T-helper 1 cell treated with Interleukin-12 subunit alpha and Interleukin-12 subunit beta and Interleukin-4 antibody, amounts not matched to agents 30 μg/mL and 1 μg/mL, for 36 hours (primary cell): Measurements from ENCODE around the gene OR8U1.
"Not testable (repeated sequence)": the region's sequence is repeated elsewhere in the genome, so short reads cannot be mapped to it uniquely, and the experiment has no call there.

Experiments used
- H3K27ac Mint-ChIP-seq: one replicate; pipeline ENCODE4 v1.8.0; 2021; ENCODE audit warnings: mild to moderate bottlenecking, mixed read lengths
- H3K27me3 Mint-ChIP-seq: one replicate; pipeline ENCODE4 v1.8.0; 2021; ENCODE audit warnings: low read depth, mixed read lengths
- H3K36me3 Mint-ChIP-seq: one replicate; pipeline ENCODE4 v1.8.0; 2021; ENCODE audit warnings: low read depth, mixed read lengths
- H3K4me1 Mint-ChIP-seq: one replicate; pipeline ENCODE4 v1.8.0; 2021; ENCODE audit warnings: low read depth, mixed read lengths
- H3K4me3 Mint-ChIP-seq: one replicate; pipeline ENCODE4 v1.8.0; 2021; ENCODE audit warnings: mild to moderate bottlenecking, moderate library complexity, mixed read lengths
- H3K9me3 Mint-ChIP-seq: one replicate; pipeline ENCODE4 v1.8.0; 2021; ENCODE audit warnings: mixed read lengths

Gene OR8U1

DNA sequence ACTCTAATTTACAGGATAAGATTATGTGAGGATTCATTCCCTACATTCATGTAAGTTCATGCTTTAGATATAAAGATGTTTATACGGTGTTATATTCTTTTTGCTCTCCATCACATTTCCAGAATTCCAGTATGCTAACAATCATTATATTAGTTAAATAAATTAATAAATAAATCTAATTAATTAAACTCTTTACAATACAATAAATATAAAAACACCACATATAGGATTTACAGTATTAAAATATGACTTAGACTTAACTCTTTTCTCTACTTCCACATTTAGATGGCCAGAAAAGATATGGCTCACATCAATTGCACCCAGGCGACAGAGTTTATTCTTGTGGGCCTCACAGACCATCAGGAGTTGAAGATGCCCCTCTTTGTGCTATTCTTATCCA is at the start of gene OR8U1:
Gene OR8U1, plus strand, starts transcription at position 301 of the 400 bp plus-strand sequence. Its CDS starts 0 bp downstream, at position 301.
- no peaks in the 10 kb centered on the region for H3K27me3 Mint-ChIP-seq
- no peak within 1 kb of the TSS for H3K4me3 Mint-ChIP-seq
- no peak within 1 kb of the TSS for H3K27ac Mint-ChIP-seq
- no peaks in the 10 kb centered on the region for H3K36me3 Mint-ChIP-seq
- no peaks in the 10 kb centered on the region for H3K4me1 Mint-ChIP-seq
- peaks cover 19% of the 10 kb centered on the region for H3K9me3 Mint-ChIP-seq

DNA sequence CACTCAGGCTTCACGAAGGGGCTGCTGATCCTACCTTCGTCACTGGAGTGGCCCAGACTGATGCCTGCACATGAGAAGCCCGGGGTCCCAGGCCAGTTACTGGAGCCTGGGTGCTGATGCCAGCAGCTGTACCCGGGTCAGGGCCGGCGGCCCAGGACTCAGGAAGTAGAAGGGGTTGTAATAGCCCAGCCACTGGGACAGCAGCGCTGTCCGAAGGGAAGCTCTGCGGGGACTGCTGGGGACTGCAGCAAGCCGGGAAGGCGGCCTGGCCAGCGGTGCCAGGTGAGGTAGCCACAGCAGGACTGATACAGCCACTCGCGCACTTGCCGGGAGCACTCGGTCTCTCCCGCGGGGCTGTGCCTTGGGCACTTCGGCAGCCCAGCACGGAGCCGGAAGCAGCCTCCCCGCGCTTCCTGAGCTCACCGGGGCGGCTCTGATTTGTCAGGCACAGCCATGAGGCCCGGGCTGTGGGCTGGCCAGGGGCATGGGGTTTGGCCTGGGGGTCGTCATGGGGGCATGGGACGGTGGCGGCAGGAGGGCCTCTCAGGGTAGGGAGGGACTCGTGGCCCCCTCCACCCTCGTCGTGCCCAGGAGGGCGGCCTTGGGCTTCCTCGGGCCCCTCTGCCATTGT is 43.4 kb upstream of the OR8U1 start:
- no peak overlapping the region for H3K27ac Mint-ChIP-seq
- H3K9me3 Mint-ChIP-seq, result peaks cover 7% of the 10 kb centered on the region
- no peaks in the 10 kb centered on the region for H3K4me1 Mint-ChIP-seq
- no peaks in the 10 kb centered on the region for H3K36me3 Mint-ChIP-seq
- H3K4me3 Mint-ChIP-seq, result no peak overlapping the region
- H3K27me3 Mint-ChIP-seq, result no peaks in the 10 kb centered on the region

DNA sequence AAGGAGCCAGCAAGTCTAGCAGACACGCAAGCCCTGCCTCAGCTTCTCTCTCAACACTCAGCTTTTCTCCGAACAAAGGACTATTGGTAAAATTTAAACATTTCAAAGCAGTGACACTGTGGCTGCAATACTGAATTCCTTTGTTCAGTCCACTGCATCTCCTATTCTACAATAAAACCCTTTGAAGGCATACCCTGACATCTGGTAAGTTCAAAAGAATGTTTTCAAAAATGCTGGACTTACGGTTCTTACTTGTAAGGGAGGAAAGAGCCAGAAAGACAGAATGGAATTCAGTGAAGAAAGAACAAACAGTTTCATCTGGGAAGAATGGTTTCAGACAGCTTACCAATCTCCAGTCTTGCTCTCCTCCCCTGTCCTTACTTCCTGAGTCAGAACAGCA is 42.3 kb upstream of the OR8U1 start:
- no peaks in the 10 kb centered on the region for H3K4me1 Mint-ChIP-seq

DNA sequence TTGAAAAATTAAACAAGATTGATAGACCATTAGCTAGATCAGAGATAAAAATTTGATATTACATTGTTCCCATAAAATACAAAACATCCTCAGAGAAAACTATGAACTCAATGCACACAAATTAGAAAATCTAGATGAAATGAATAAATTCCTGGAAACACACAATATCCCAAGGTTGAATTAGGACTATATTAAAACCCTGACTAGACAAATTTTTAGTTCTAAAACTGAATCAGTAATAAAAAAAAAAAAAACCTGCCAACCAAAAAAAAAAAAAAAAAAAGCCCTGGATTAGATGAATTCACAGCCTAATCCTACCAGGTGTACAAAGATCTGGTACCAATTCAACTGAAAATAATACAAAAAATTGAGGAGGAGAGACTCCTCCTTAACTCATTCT is 35.1 kb upstream of the OR8U1 start:
- H3K27ac Mint-ChIP-seq, result no peak overlapping the region
- peaks cover 33% of the 10 kb centered on the region for H3K9me3 Mint-ChIP-seq
- H3K4me1 Mint-ChIP-seq, result no peaks in the 10 kb centered on the region
- H3K27me3 Mint-ChIP-seq, result no peaks in the 10 kb centered on the region
- H3K4me3 Mint-ChIP-seq, result no peak overlapping the region
- H3K36me3 Mint-ChIP-seq, result no peaks in the 10 kb centered on the region

More for the DNA sequence above, 42.3 kb upstream of the OR8U1 start:
- no peaks in the 10 kb centered on the region for H3K27me3 Mint-ChIP-seq
- H3K27ac Mint-ChIP-seq, result no peak overlapping the region
- no peak overlapping the region for H3K4me3 Mint-ChIP-seq
- H3K36me3 Mint-ChIP-seq, result no peaks in the 10 kb centered on the region
- peaks cover 13% of the 10 kb centered on the region for H3K9me3 Mint-ChIP-seq

DNA sequence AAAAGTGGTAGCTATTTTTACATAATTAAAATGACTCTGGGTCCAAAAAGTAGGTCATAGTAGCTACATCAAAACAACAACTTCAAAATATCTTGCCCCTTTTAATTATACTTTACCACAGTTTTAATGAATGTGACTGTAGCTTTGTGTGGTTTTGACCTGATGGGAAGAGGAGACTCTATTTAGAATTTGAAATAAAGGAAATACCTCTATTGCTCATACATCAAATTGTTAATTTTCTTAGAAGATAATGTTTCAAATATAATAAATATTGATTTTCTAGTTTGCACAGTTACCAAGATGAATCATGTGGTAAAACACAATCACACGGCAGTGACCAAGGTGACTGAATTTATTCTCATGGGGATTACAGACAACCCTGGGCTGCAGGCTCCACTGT is 29.7 kb upstream of the OR8U1 start, which contains the start of gene OR8K1:
Gene OR8K1, plus strand, starts transcription at position 301 of the 400 bp plus-strand sequence. Its CDS starts 0 bp downstream, at position 301.
- H3K4me1 Mint-ChIP-seq, result no peaks in the 10 kb centered on the region
- H3K27ac Mint-ChIP-seq, result no peak within 1 kb of the TSS
- H3K9me3 Mint-ChIP-seq, result peaks cover 24% of the 10 kb centered on the region
- no peaks in the 10 kb centered on the region for H3K27me3 Mint-ChIP-seq
- H3K4me3 Mint-ChIP-seq, result no peak within 1 kb of the TSS
- H3K36me3 Mint-ChIP-seq, result no peaks in the 10 kb centered on the region

DNA sequence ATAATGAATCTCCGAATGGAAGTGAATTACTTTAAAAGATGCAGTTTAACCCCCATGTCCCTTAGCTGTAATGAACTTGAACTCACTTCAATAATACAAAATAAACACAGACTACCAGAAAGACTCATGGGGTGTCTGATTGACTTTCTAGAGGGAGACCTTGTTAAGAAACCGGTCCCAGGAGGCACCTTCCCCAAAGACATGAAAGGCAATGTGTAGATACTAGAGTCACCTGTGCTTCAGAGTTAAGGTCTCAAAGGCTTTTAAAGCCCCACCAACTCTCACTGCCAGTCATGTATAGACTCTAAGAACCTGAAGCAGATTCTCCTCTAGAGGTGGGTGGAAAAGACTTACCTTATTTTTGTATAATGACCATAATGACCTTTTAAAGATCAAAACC is 21.4 kb upstream of the OR8U1 start, which contains the start of gene OR8J1:
Gene OR8J1, plus strand, starts transcription at position 301 of the 400 bp plus-strand sequence. CDS start 5,956 bp downstream, outside the sequence.
- no peak within 1 kb of the TSS for H3K4me3 Mint-ChIP-seq
- no peak within 1 kb of the TSS for H3K27ac Mint-ChIP-seq
- peaks cover 10% of the 10 kb centered on the region for H3K9me3 Mint-ChIP-seq
- H3K36me3 Mint-ChIP-seq, result no peaks in the 10 kb centered on the region
- no peaks in the 10 kb centered on the region for H3K4me1 Mint-ChIP-seq
- no peaks in the 10 kb centered on the region for H3K27me3 Mint-ChIP-seq

DNA sequence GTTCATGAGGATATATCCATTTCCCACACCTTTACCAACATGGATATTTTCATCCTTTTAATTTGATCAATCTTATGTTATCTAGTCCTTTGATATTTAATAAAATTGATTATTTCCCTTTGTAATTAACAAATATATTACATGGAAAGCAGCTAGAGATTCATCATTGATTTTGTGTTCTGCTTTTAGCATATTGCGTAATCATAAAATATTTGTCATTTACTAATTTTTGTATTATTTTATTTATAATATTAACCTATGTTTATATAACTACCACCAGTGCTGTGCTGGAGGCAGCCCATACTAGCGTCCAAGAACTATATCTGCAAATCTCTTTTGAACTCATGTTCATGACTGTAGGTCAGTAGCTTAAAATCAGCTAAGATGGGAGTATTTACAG is 4.7 kb downstream of the OR8U1 start:
- Mint-ChIP-seq H3K9me3 (peaks cover 15% of the 10 kb centered on the region), H3K27ac (no peak overlapping the region), H3K4me1 (no peaks in the 10 kb centered on the region), H3K4me3 (no peak overlapping the region), H3K36me3 (no peaks in the 10 kb centered on the region), H3K27me3 (no peaks in the 10 kb centered on the region)

DNA sequence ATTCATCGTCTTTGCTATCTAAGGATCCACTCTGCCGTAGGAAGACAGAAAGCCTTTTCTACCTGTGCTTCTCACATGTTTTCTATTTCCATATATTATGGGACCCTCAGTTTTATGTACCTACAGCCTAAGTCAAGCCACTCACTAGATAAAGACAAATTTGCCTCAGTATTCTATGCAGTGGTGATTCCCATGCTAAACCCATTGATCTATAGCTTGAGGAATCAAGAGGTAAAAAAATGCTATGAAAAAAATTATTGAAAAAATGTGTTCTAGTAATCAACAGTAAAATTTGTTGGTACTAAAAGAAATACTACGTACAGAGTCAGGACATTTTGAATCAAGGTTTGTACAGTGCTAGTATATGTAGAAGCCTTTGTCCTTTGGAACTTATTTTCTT is 19.0 kb downstream of the OR8U1 start:
- Mint-ChIP-seq H3K27me3 (no peaks in the 10 kb centered on the region), H3K4me3 (no peak overlapping the region), H3K9me3 (peaks cover 19% of the 10 kb centered on the region), H3K36me3 (no peaks in the 10 kb centered on the region), H3K27ac (no peak overlapping the region), H3K4me1 (no peaks in the 10 kb centered on the region)

DNA sequence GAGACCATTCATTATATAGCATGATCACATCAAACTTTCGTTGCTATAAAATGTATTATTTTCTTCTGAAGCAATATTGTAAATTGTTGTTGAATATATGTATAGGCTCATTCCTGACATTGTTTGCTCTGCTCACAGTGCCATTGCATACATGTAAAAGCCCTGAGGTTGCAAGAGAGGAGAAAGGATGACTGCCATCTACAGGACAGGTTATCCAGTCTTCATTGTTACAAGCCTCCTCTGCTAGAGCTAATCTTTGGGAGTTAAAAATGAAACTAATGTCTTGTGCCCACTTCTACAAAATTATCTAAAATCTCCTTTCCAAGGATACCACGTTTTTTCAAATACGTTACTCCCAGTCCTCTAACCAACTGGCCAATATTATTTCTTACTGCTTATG is 20.6 kb downstream of the OR8U1 start:
- H3K4me1 Mint-ChIP-seq, result no peaks in the 10 kb centered on the region
- no peaks in the 10 kb centered on the region for H3K27me3 Mint-ChIP-seq
- peaks cover 19% of the 10 kb centered on the region for H3K9me3 Mint-ChIP-seq
- no peak overlapping the region for H3K27ac Mint-ChIP-seq
- H3K36me3 Mint-ChIP-seq, result no peaks in the 10 kb centered on the region
- H3K4me3 Mint-ChIP-seq, result no peak overlapping the region

DNA sequence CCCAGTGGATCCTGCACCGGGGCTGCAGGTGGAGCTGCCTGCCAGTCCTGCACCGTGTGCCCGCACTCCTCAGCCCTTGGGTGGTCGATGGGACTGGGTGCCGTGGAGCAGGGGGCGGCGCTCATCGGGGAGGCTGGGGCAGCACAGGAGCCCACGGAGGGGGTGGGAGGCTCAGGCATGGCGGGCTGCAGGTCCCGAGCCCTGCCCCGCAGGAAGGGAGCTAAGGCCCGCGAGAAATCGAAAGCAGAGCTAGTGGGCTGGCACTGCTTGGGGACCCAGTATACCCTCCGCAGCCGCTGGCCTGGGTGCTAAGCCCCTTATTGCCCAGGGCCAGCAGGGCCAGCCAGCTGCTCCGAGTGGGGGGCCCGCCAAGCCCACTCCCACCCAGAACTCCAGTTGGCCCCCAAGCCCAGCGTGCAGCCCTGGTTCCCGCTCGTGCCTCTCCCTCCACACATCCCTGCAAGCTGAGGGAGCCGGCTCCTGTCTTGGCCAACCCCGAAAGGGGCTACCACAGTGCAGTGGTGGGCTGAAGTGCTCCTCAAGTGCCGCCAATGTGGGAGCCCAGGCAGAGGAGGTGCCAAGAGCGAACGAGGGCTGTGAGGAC is 26.5 kb downstream of the OR8U1 start:
- H3K27ac Mint-ChIP-seq, H3K4me3 Mint-ChIP-seq, H3K4me1 Mint-ChIP-seq, H3K36me3 Mint-ChIP-seq, H3K27me3 Mint-ChIP-seq: not testable (repeated sequence)
- peaks cover 24% of the 10 kb centered on the region for H3K9me3 Mint-ChIP-seq

DNA sequence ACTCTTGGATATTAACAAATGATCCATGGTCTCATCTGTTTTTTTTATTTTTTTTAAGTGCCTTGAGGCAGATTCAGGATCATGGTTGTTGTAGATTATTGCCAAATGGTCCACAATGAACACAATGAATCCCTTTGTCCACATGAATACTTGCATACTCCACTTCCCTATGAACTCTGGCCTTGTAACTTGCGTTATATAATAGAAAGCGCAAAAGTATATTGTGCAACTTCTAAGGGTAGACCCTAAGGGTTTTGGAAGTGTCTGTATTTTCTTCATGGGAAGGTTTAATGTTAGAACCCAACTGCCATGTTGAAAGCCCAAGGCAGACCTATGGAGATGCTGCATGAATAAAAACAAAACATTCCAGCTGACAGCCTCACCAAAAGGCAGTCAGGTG is 29.0 kb downstream of the OR8U1 start:
- Mint-ChIP-seq H3K27me3 (no peaks in the 10 kb centered on the region), H3K4me1 (no peaks in the 10 kb centered on the region), H3K9me3 (peaks cover 46% of the 10 kb centered on the region), H3K4me3 (no peak overlapping the region), H3K36me3 (no peaks in the 10 kb centered on the region), H3K27ac (no peak overlapping the region)

DNA sequence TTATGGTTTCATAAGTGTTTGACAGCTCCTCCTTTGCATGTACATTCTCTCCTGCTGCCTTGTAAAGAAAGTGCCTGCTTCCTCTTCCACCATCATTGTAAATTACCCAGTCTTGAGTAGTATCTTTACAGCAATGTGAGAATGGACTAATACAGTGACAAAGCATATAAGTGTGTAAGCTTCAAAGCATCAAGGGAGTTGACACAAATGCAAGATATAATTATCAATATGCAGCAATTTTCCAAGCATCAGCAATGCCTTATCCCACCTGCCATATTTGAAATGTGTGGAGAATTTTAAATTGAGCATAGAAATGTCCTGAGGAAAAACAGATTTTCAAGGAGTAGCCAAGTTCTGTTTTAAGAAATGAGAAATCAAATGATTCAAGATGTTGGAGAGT is 35.4 kb downstream of the OR8U1 start:
- Mint-ChIP-seq H3K27me3 (no peaks in the 10 kb centered on the region), H3K9me3 (peaks cover 38% of the 10 kb centered on the region), H3K27ac (no peak overlapping the region), H3K4me1 (no peaks in the 10 kb centered on the region), H3K36me3 (no peaks in the 10 kb centered on the region), H3K4me3 (no peak overlapping the region)

DNA sequence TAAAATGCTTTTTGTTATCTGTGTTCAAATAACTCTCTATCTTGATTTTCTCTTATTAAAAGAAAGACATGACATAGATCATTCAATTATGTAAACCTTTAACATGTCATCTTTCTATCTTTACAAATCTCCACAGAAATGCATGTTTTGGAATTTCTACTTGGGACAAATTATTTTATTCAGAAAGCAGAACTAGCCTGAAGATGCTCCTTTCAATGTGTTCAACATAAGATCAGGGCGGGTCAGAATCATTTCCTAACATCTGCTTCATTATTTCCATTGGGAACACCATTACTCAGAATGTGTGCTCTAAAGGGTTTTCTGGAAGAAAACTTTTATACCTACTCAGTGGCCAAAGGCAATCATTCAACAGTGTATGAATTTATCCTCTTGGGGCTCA is 37.0 kb downstream of the OR8U1 start, which contains the start of gene OR5AL1:
Gene OR5AL1, plus strand, starts transcription at position 301 of the 400 bp plus-strand sequence.
- no peak within 1 kb of the TSS for H3K4me3 Mint-ChIP-seq
- no peaks in the 10 kb centered on the region for H3K36me3 Mint-ChIP-seq
- H3K27me3 Mint-ChIP-seq, result no peaks in the 10 kb centered on the region

More for the DNA sequence above, 37.0 kb downstream of the OR8U1 start, which contains the start of gene OR5AL1:
- no peak within 1 kb of the TSS for H3K27ac Mint-ChIP-seq
- H3K4me1 Mint-ChIP-seq, result no peaks in the 10 kb centered on the region
- peaks cover 27% of the 10 kb centered on the region for H3K9me3 Mint-ChIP-seq
